Right atrium auricular region (tissue), 2 donors: ENCODE results near the gene CCDC91. TPM values are rescaled to one million over a fixed set of nuclear protein-coding genes. Genes with fewer than 3 reads are reported as not detected.

Experiments used
- DNase-seq: peaks from one replicate; pipeline ENCODE4 v3.0.0-alpha.2; 2019; ENCODE audit warnings: low spot score
- H3K27ac ChIP-seq, 2 donors: fragments of 200-600 bp; sonication (generic); 1 replicate in 1 of 2; 2 replicates in 1 of 2; pipeline ENCODE4 v1.5.1; 2016 to 2019
- H3K27me3 ChIP-seq, 2 donors: fragments of 200-600 bp; sonication (generic); one replicate each; pipeline versions ENCODE4 v1.5.1 to v1.6.0; 2017 to 2019
- H3K36me3 ChIP-seq: fragments of 200-600 bp; sonication (generic); one replicate; pipeline ENCODE4 v1.5.1; 2016
- H3K4me1 ChIP-seq, 2 donors: fragments of 200-600 bp; sonication (generic); one replicate each; pipeline versions ENCODE4 v1.5.1 to v1.6.0; 2017 to 2019
- H3K4me3 ChIP-seq, 2 donors: fragments of 200-600 bp; sonication (generic); 1 replicate in 1 of 2; 2 replicates in 1 of 2; pipeline ENCODE4 v1.5.1; 2017 to 2019; ENCODE audit warnings: mild to moderate bottlenecking in 1 of 2, moderate library complexity in 1 of 2
- H3K9me3 ChIP-seq, 2 donors: fragments of 200-600 bp; sonication (generic); one replicate each; pipeline ENCODE4 v1.5.1; 2019
- CTCF ChIP-seq, 2 donors: fragments of 200-600 bp; sonication (generic); IDR thresholded peaks; one replicate each; pipeline ENCODE4 v1.5.1; 2019; ENCODE audit warnings: antibody characterized with exemption in 2 of 2
- total RNA-seq, 2 donors: library from RNA; depleted of rRNA; stranded (reverse); fragments of >200 nt; gene quantifications; one replicate each; pipeline ENCODE4 v1.1.0, GENCODE V29; 2016

CCDC91 gene
- total RNA-seq, 2 donors from 2014 or later, result 33.6 to 36.1 TPM

- no peaks in the 10 kb centered on the region for H3K4me1 ChIP-seq
- no peaks in the 10 kb centered on the region for H3K36me3 ChIP-seq
- DNase-seq, result no peak
- H3K9me3 ChIP-seq, result peaks cover 0 to 21% of the 10 kb centered on the region in 2 donors
- H3K27ac ChIP-seq, result no peak overlapping the region
- no peak overlapping the region for H3K4me3 ChIP-seq
- no peak for TF ChIP-seq CTCF (IDR thresholded peaks at IDR 0.05)
- H3K27me3 ChIP-seq, result no peaks in the 10 kb centered on the region
Measured at GRCh38 chr12:28294300-28294699, 104.0 kb downstream of the CCDC91 start.

- DNase-seq, result no peak
- no peaks in the 10 kb centered on the region for H3K27me3 ChIP-seq
- no peaks in the 10 kb centered on the region for H3K4me1 ChIP-seq
- peaks cover 0 to 3% of the 10 kb centered on the region in 2 donors for H3K9me3 ChIP-seq
- no peaks in the 10 kb centered on the region for H3K36me3 ChIP-seq
- no peak for TF ChIP-seq CTCF (IDR thresholded peaks at IDR 0.05)
- H3K4me3 ChIP-seq, result no peak overlapping the region
- H3K27ac ChIP-seq, result no peak overlapping the region
Measured at GRCh38 chr12:28296287-28296686, 106.0 kb downstream of the CCDC91 start.

DNA sequence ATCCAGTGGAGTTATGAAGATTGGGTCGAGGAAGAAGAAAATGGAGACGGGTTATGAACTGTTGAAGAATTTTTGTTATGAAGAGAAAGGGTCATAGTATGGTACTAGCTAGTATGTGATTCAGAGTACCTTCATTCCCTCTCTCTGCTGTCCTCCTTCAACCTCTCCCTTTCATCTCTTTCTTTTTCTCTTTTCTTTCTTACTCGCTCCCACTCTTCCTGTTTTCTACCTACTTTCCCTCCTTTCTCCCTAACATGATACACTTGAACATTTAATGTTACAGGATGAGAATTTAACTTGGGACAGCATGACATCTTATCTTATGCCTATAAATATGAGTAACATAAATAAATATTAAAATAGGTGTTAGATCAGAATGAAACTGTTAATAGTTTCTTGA lies 112.9 kb downstream of the CCDC91 start:
- TF ChIP-seq CTCF (IDR thresholded peaks at IDR 0.05), result no peak
- Histone ChIP-seq H3K36me3 (no peaks in the 10 kb centered on the region), H3K27me3 (no peaks in the 10 kb centered on the region), H3K27ac (no peak overlapping the region), H3K9me3 (no peaks in the 10 kb centered on the region), H3K4me3 (no peak overlapping the region), H3K4me1 (no peaks in the 10 kb centered on the region)
- no peak for DNase-seq

GRCh38 chr12:28306535-28306934 lies 116.3 kb downstream of the CCDC91 start:
- Histone ChIP-seq H3K4me1 (no peaks in the 10 kb centered on the region), H3K27me3 (no peaks in the 10 kb centered on the region), H3K27ac (no peak overlapping the region), H3K4me3 (no peak overlapping the region), H3K9me3 (no peaks in the 10 kb centered on the region), H3K36me3 (no peaks in the 10 kb centered on the region)
- DNase-seq, result no peak
- no peak for TF ChIP-seq CTCF (IDR thresholded peaks at IDR 0.05)

DNA sequence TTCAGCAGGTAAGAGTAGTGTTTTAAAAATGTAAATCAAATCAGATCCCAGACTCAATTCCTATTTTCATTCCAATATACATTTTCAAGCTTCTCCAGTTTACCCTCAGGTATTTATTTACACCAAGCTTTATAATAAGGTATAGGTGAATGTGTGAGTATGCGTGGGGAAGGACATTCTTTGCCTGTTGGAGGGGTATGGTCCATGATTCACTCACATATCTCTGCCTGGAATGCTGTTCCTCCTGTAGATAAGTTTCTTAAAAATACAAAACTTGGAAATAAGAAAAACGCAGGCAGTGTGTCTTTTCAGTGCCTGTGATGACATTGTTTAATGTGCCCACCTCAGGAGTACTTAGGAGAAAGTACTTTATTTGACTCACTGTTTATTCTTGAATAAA lies 118.6 kb downstream of the CCDC91 start:
- Histone ChIP-seq H3K4me1 (peaks cover 0 to 6% of the 10 kb centered on the region in 2 donors), H3K27ac (no peak overlapping the region), H3K27me3 (no peaks in the 10 kb centered on the region), H3K4me3 (no peak overlapping the region), H3K9me3 (no peaks in the 10 kb centered on the region), H3K36me3 (no peaks in the 10 kb centered on the region)
- DNase-seq, result no peak
- TF ChIP-seq CTCF (IDR thresholded peaks at IDR 0.05), result no peak

DNA sequence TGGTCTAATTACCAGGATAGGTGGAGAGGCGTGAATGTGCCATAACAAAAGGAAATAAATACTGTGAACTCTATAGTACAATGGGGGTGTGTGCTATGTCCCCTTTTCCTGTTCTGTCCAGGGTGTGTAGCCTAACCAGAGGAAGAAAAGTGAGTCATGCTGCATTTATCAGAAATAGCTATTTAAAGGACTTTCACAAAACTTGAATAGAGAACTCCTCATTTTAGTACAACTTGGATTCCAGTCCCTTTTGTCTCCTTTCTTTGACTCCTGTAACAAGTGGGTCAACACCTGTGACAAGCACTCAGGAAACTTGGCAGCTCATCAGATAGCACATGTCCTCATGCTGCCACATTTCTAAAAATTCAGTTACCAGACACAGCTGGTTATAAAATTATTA lies 123.4 kb downstream of the CCDC91 start:
- Histone ChIP-seq H3K27me3 (no peaks in the 10 kb centered on the region), H3K4me1 (peaks cover 0 to 12% of the 10 kb centered on the region in 2 donors), H3K9me3 (peaks cover 0 to 13% of the 10 kb centered on the region in 2 donors), H3K4me3 (no peak overlapping the region), H3K36me3 (no peaks in the 10 kb centered on the region), H3K27ac (no peak overlapping the region)
- DNase-seq, result no peak
- TF ChIP-seq CTCF (IDR thresholded peaks at IDR 0.05), result no peak
